ENCODE results near the gene SLC25A13.

GRCh38 chr7:96321658-96322372, at the start of gene SLC25A13:
- TF ChIP-seq, protein P1, sequence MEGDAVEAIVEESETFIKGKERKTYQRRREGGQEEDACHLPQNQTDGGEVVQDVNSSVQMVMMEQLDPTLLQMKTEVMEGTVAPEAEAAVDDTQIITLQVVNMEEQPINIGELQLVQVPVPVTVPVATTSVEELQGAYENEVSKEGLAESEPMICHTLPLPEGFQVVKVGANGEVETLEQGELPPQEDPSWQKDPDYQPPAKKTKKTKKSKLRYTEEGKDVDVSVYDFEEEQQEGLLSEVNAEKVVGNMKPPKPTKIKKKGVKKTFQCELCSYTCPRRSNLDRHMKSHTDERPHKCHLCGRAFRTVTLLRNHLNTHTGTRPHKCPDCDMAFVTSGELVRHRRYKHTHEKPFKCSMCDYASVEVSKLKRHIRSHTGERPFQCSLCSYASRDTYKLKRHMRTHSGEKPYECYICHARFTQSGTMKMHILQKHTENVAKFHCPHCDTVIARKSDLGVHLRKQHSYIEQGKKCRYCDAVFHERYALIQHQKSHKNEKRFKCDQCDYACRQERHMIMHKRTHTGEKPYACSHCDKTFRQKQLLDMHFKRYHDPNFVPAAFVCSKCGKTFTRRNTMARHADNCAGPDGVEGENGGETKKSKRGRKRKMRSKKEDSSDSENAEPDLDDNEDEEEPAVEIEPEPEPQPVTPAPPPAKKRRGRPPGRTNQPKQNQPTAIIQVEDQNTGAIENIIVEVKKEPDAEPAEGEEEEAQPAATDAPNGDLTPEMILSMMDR (IDR thresholded peaks at IDR 0.05): no peak
- TF ChIP-seq POLR2A (IDR thresholded peaks at IDR 0.05): no peak

Measured in testis (tissue), 2 donors.